A549 (cell line): Measurements from ENCODE around the gene SSH2. TPM values are rescaled to one million over a fixed set of nuclear protein-coding genes. Genes with fewer than 3 reads are reported as not detected.

ENCODE experiments used
- ATAC-seq, 2 experiments: fragments of 200-7000 bp in 1 of 2; fragments of >200 bp in 1 of 2; cut with Nextera tagmentation in 1 of 2; cut with Tn5 transposase in 1 of 2; 3 replicates each; pipeline versions ENCODE4 v1.8.0 to v1.9.1; 2018 to 2020; ENCODE audit warnings: mild to moderate bottlenecking in 1 of 2, moderate library complexity in 1 of 2
- CTCF ChIA-PET: fragments of 300-600 bp; sonication (Branson Sonifier 250); formaldehyde crosslinking; extraction: SDS; loops from one replicate; lab custom pipeline; 2021; ENCODE audit warnings: antibody characterized with exemption, inconsistent platforms; lab: Yijun Ruan, JAX
- POLR2A ChIA-PET: fragments of 350-600 bp; formaldehyde crosslinking; extraction: SDS; loops from one replicate; lab custom pipeline; 2021; ENCODE audit warnings: antibody characterized with exemption, inconsistent platforms; lab: Yijun Ruan, JAX
- DNase-seq, 2 experiments: peaks; one replicate each; pipeline versions ENCODE4 v3.0.0 to v3.0.0-alpha.2; 2011 to 2016; ENCODE audit warnings: low read depth in 1 of 2, low spot score in 1 of 2
- FAIRE-seq: peaks from 2 replicates; lab custom pipeline; 2011; peaks lifted over from hg19 to GRCh38; lab: Jason Lieb, UNC
- H3K27ac ChIP-seq, 2 experiments: fragments of >200 bp; sonication (Bioruptor Twin); formaldehyde crosslinking; 3 replicates each; pipeline ENCODE4 v1.5.1; 2016 to 2017
- H3K4me1 ChIP-seq: fragments of >200 bp; sonication (Bioruptor Twin); formaldehyde crosslinking; 3 replicates; pipeline ENCODE4 v1.6.1; 2016
- H3K4me2 ChIP-seq: fragments of >200 bp; sonication (Bioruptor Twin); formaldehyde crosslinking; 3 replicates; pipeline ENCODE4 v1.6.1; 2016
- H3K4me3 ChIP-seq: fragments of >200 bp; sonication (Bioruptor Twin); formaldehyde crosslinking; 3 replicates; pipeline ENCODE4 v1.5.1; 2016
- H3K9me3 ChIP-seq: fragments of >200 bp; sonication (Bioruptor Twin); formaldehyde crosslinking; 3 replicates; pipeline ENCODE4 v1.6.1; 2016
- BHLHE40 ChIP-seq: IDR thresholded peaks from 2 replicates; pipeline ENCODE4 v1.6.1; 2012; ENCODE audit warnings: low read depth, low read length, inconsistent platforms
- CHD2 ChIP-seq: fragments of 150-350 bp; IDR thresholded peaks from 2 replicates; pipeline ENCODE4 v1.6.1; 2014; ENCODE audit warnings: low read length; ENCODE audit not compliant: partially characterized antibody
- EHF ChIP-seq: fragments of 250-450 bp; sonication (Bioruptor Pico); IDR thresholded peaks from 2 replicates; pipeline ENCODE4 v1.5.0; 2020; ENCODE audit warnings: mild to moderate bottlenecking
- ESRRA ChIP-seq: fragments of 150-350 bp; IDR thresholded peaks from 2 replicates; pipeline ENCODE4 v1.6.1; 2014; ENCODE audit warnings: mild to moderate bottlenecking, low read length, borderline replicate concordance
- FOSL2 ChIP-seq, 2 experiments: fragments of 450-650 bp in 1 of 2; fragments of >200 bp in 1 of 2; sonication (Bioruptor Twin) in 1 of 2; formaldehyde crosslinking; IDR thresholded peaks; 2 replicates each; pipeline versions ENCODE4 v1.5.0 to v1.6.1; 2016 to 2020; ENCODE audit warnings: mild to moderate bottlenecking in 1 of 2, moderate library complexity in 1 of 2
- FOXS1 ChIP-seq: fragments of 250-450 bp; sonication (Bioruptor Pico); IDR thresholded peaks from 2 replicates; pipeline ENCODE4 v1.5.0; 2020; ENCODE audit warnings: mild to moderate bottlenecking, moderate library complexity
- HDAC2 ChIP-seq: fragments of 200-600 bp; sonication (generic); IDR thresholded peaks from 2 replicates; pipeline ENCODE4 v1.6.1; 2016
- HOXB13 ChIP-seq: fragments of 250-450 bp; sonication (Bioruptor Pico); IDR thresholded peaks from 2 replicates; pipeline ENCODE4 v1.5.0; 2020; ENCODE audit warnings: low read depth, mild to moderate bottlenecking, moderate library complexity
- HOXB5 ChIP-seq: fragments of 250-450 bp; sonication (Bioruptor Pico); IDR thresholded peaks from 2 replicates; pipeline ENCODE4 v1.5.0; 2020; ENCODE audit warnings: mild to moderate bottlenecking, moderate library complexity
- JUNB ChIP-seq: fragments of >200 bp; sonication (Bioruptor Twin); formaldehyde crosslinking; IDR thresholded peaks from 2 replicates; pipeline ENCODE4 v1.6.1; 2016
- MYC ChIP-seq: IDR thresholded peaks from 2 replicates; pipeline ENCODE4 v1.6.1; 2012; ENCODE audit warnings: mild to moderate bottlenecking, inconsistent platforms, low read length, improper control_type of control experiment, borderline replicate concordance
- POLR2A ChIP-seq: IDR thresholded peaks from 2 replicates; pipeline ENCODE4 v1.6.1; 2012; ENCODE audit warnings: mild to moderate bottlenecking, low read length
- RAD21 ChIP-seq, 2 experiments: fragments of >200 bp in 1 of 2; sonication (Bioruptor Twin) in 1 of 2; formaldehyde crosslinking in 1 of 2; IDR thresholded peaks in 1 of 2; conservative IDR thresholded peaks in 1 of 2; 2 replicates in 1 of 2; 3 replicates in 1 of 2; pipeline ENCODE4 v1.6.1; 2012 to 2018; ENCODE audit warnings: inconsistent platforms in 1 of 2
- SMC3 ChIP-seq: fragments of >200 bp; sonication (Bioruptor Twin); formaldehyde crosslinking; IDR thresholded peaks from 3 replicates; pipeline ENCODE4 v1.6.1; 2018; ENCODE audit warnings: inconsistent platforms
- SREBF2 ChIP-seq: fragments of 450-650 bp; IDR thresholded peaks from 2 replicates; pipeline ENCODE4 v1.6.1; 2014; ENCODE audit warnings: mild to moderate bottlenecking, moderate library complexity
- ZC3H11A ChIP-seq: fragments of 450-650 bp; IDR thresholded peaks from 2 replicates; pipeline ENCODE4 v1.6.1; 2014; ENCODE audit warnings: antibody characterized with exemption, mild to moderate bottlenecking
- WGBS: methylation state at CpG from one replicate; pipeline ENCODE4 v1.1.6; 2017; ENCODE audit errors: missing lambda C conversion rate; 5-methylcytosine and 5-hydroxymethylcytosine counted together
- polyA plus RNA-seq, 4 experiments: library from polyadenylated mRNA; depleted of rRNA in 3 of 4; stranded (reverse); fragments of >200 nt; fragmentation: RNase III in 1 of 4; extraction: RNeasy Plus Mini Kit Qiagen cat#74134 plus additional on column Dnase treatment in 1 of 4; gene quantifications; 2 replicates in 3 of 4; 3 replicates in 1 of 4; pipeline ENCODE4 v1.2.3, GENCODE V29; 2011 to 2017
- TF ChIP-seq, protein P1 (sequence below): IDR thresholded peaks from 2 replicates; pipeline ENCODE4 v1.6.1; 2012; ENCODE audit warnings: low read depth, borderline replicate concordance
- TF ChIP-seq, protein P2 (sequence below): fragments of >200 bp; sonication (Bioruptor Twin); formaldehyde crosslinking; IDR thresholded peaks from 3 replicates; pipeline ENCODE4 v1.6.1; 2016
- TF ChIP-seq, protein P3 (sequence below): fragments of 200-600 bp; sonication (generic); IDR thresholded peaks from 2 replicates; pipeline ENCODE4 v1.6.1; 2016; ENCODE audit warnings: antibody characterized with exemption, mild to moderate bottlenecking, moderate library complexity
- TF ChIP-seq, protein P4 (sequence below): IDR thresholded peaks from 2 replicates; pipeline ENCODE4 v1.6.1; 2012
- TF ChIP-seq, protein P5 (sequence below): IDR thresholded peaks from 2 replicates; pipeline ENCODE4 v1.6.1; 2012

Gene SSH2
- polyA plus RNA-seq, 2 of the 4 experiments (the other 2 are of a cell fraction): 20.7 to 24.5 TPM

DNA sequence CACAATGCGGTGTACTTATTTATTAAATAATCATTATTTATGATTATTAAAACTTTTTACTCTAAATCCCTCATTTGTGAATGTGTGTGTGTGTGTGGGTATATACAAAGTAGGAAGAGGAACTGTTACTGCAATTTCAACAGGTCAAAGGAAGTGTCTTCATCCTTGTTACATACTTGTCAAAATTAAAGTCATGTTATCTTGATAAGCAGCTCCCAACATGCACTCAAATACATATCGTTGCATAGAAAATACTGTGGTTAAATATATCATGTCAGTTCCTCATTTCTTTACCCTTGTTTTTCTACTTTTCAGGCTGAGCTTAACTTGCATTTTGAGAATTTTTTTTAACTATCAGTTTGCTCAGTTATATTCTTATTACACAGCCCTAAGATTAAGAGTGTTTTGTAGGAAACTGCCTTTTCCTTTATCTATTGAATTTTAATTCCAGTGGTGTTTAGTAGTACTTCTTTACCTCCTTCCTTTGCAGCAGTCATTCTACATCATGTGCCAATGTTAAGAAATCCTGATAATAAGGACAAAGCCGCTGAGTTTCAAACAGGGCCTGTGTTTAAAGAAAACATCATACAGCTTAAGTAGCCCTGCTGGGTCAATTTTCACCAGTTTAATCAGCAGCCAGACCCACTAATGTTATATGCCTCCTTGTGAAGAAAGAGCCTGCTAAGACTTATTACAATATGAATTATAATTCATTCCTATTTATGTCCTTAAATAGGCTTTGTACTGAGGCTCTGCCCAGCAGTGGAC is 18.6 kb upstream of the SSH2 start (continued):
- TF ChIP-seq, protein P1, sequence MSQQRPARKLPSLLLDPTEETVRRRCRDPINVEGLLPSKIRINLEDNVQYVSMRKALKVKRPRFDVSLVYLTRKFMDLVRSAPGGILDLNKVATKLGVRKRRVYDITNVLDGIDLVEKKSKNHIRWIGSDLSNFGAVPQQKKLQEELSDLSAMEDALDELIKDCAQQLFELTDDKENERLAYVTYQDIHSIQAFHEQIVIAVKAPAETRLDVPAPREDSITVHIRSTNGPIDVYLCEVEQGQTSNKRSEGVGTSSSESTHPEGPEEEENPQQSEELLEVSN: no peak
- TF ChIP-seq EHF (CRISPR knock-in tag): no peak
- TF ChIP-seq HOXB5 (CRISPR knock-in tag): no peak

DNA sequence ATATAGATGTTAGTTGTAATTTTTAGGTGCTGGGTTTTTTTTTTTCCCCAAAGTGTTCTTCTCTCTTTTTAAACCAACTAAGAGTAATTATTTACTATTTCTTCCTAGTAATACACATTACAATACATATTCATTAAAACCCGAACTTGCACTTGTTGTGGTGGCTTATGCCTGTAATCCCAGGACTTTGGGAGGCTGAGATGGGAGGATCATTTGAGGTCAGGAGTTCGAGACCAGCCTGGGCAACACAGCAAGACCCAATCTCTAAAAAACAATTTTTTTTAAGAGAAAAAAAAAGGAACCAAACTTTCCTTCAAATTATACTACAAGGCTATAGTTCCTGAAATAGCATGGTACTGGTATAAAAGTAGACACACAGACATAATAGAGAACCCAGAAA is 15.3 kb upstream of the SSH2 start:
- 21% methylated on average over 2 of the region's 2 CpGs for WGBS
- TF ChIP-seq HDAC2: no peak
- no peak for TF ChIP-seq HOXB13 (CRISPR knock-in tag)
- no peak for TF ChIP-seq RAD21 (conservative IDR thresholded peaks at IDR 0.05 in 1 of 2, IDR thresholded peaks at IDR 0.05 in 1 of 2)
- TF ChIP-seq, protein P2, sequence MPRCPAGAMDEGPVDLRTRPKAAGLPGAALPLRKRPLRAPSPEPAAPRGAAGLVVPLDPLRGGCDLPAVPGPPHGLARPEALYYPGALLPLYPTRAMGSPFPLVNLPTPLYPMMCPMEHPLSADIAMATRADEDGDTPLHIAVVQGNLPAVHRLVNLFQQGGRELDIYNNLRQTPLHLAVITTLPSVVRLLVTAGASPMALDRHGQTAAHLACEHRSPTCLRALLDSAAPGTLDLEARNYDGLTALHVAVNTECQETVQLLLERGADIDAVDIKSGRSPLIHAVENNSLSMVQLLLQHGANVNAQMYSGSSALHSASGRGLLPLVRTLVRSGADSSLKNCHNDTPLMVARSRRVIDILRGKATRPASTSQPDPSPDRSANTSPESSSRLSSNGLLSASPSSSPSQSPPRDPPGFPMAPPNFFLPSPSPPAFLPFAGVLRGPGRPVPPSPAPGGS: no peak
- TF ChIP-seq BHLHE40: no peak
- TF ChIP-seq CHD2: no peak
- TF ChIP-seq, protein P3, sequence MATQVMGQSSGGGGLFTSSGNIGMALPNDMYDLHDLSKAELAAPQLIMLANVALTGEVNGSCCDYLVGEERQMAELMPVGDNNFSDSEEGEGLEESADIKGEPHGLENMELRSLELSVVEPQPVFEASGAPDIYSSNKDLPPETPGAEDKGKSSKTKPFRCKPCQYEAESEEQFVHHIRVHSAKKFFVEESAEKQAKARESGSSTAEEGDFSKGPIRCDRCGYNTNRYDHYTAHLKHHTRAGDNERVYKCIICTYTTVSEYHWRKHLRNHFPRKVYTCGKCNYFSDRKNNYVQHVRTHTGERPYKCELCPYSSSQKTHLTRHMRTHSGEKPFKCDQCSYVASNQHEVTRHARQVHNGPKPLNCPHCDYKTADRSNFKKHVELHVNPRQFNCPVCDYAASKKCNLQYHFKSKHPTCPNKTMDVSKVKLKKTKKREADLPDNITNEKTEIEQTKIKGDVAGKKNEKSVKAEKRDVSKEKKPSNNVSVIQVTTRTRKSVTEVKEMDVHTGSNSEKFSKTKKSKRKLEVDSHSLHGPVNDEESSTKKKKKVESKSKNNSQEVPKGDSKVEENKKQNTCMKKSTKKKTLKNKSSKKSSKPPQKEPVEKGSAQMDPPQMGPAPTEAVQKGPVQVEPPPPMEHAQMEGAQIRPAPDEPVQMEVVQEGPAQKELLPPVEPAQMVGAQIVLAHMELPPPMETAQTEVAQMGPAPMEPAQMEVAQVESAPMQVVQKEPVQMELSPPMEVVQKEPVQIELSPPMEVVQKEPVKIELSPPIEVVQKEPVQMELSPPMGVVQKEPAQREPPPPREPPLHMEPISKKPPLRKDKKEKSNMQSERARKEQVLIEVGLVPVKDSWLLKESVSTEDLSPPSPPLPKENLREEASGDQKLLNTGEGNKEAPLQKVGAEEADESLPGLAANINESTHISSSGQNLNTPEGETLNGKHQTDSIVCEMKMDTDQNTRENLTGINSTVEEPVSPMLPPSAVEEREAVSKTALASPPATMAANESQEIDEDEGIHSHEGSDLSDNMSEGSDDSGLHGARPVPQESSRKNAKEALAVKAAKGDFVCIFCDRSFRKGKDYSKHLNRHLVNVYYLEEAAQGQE: no peak
- no peak for TF ChIP-seq FOXS1 (CRISPR knock-in tag)
- no peak for TF ChIP-seq POLR2A
- no peak for TF ChIP-seq SMC3
- TF ChIP-seq MYC: no peak
- no peak for TF ChIP-seq ESRRA
- ATAC-seq: no peak
- Histone ChIP-seq H3K27ac (no peak overlapping the region), H3K4me3 (no peak overlapping the region), H3K9me3 (no peaks in the 10 kb centered on the region), H3K4me2 (no peak overlapping the region), H3K4me1 (no peaks in the 10 kb centered on the region)
- POLR2A ChIA-PET: no interaction called here
- DNase-seq: no peak
- FAIRE-seq: no peak
- CTCF ChIA-PET: interaction anchor here (2.3 to 8.9 kb wide), 2 partner anchors 13 to 148 kb away, joined by 7 to 77 read pairs; partner anchors contain the start of gene SSH2

DNA sequence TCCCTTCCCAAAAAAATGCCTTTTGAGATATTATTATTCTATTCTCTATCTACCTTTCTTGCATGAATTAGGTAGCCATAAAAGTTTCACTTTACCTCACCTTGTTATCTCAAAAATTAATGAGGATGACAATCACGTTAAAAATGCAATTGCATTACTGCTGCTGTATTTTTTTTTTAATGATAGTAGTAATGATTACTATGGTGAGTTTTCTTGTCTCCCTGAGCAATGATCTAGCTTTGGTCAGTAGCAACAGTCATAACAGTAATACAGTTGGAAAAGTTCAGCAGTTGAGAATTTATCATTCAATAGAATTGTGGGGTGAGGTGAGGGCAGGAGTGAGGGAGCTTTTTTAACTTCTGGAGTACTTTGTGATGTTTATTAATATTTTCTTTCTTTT is 11.3 kb upstream of the SSH2 start, which contains the start of gene EFCAB5:
TSS of gene EFCAB5 (plus strand) at position 301 of the 400 bp plus-strand sequence. CDS start 163 bp downstream, outside the sequence.
- H3K9me3 ChIP-seq: no peaks in the 10 kb centered on the region
- no peak within 1 kb of the TSS for H3K4me3 ChIP-seq
- ATAC-seq (no peak), FAIRE-seq (peak; percentile 49), DNase-seq (no peak)
- no peak within 1 kb of the TSS for H3K4me2 ChIP-seq
- WGBS: 81% methylated on average over 1 of the region's 1 CpG
- TF ChIP-seq, protein P4, sequence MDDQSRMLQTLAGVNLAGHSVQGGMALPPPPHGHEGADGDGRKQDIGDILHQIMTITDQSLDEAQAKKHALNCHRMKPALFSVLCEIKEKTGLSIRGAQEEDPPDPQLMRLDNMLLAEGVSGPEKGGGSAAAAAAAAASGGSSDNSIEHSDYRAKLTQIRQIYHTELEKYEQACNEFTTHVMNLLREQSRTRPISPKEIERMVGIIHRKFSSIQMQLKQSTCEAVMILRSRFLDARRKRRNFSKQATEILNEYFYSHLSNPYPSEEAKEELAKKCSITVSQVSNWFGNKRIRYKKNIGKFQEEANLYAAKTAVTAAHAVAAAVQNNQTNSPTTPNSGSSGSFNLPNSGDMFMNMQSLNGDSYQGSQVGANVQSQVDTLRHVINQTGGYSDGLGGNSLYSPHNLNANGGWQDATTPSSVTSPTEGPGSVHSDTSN: no peak
- TF ChIP-seq HOXB13 (CRISPR knock-in tag): no peak
- no peak for TF ChIP-seq SREBF2
- TF ChIP-seq MYC: no peak
- no peak for TF ChIP-seq JUNB
- TF ChIP-seq ZC3H11A: no peak
- TF ChIP-seq RAD21 (conservative IDR thresholded peaks at IDR 0.05 in 1 of 2, IDR thresholded peaks at IDR 0.05 in 1 of 2): no peak
- TF ChIP-seq SMC3: no peak
- TF ChIP-seq, protein P5, sequence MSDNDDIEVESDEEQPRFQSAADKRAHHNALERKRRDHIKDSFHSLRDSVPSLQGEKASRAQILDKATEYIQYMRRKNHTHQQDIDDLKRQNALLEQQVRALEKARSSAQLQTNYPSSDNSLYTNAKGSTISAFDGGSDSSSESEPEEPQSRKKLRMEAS: no peak
- no peak for TF ChIP-seq FOSL2 (IDR thresholded peaks at IDR 0.05)
- no peak for TF ChIP-seq FOSL2 (CRISPR knock-in tag; IDR thresholded peaks at IDR 0.05)
- no peaks in the 10 kb centered on the region for H3K4me1 ChIP-seq
- ChIA-PET POLR2A (no interaction called here), CTCF (interaction anchor here (1.1 to 4.4 kb wide), 8 partner anchors 8 to 350 kb away, joined by 3 to 50 read pairs (median 6); partner anchors contain the start of gene SSH2)
- H3K27ac ChIP-seq: no peak within 1 kb of the TSS
